Small intestine (tissue), 7 donors: ENCODE results near the gene NDFIP1. TPM values are rescaled to one million over a fixed set of nuclear protein-coding genes. Genes with fewer than 3 reads are reported as not detected.
"Not testable (repeated sequence)": the region's sequence is repeated elsewhere in the genome, so short reads cannot be mapped to it uniquely, and the experiment has no call there.

Experiments
- DNase-seq, 2 donors: peaks; one replicate each; pipeline versions ENCODE4 v3.0.0 to v3.0.0-alpha.2; 2013
- FAIRE-seq: peaks from 2 replicates; lab custom pipeline; 2012; peaks lifted over from hg19 to GRCh38; lab: Jason Lieb, UNC
- H3K27ac ChIP-seq, 3 donors: one replicate each; pipeline ENCODE4 v1.5.1; 2013; ENCODE audit warnings: low read length in 2 of 3, mild to moderate bottlenecking in 2 of 3, control low read depth in 1 of 3, inconsistent platforms in 1 of 3, low read depth in 1 of 3, moderate library complexity in 1 of 3
- H3K27me3 ChIP-seq, 3 donors: one replicate each; pipeline ENCODE4 v1.6.1; 2013; ENCODE audit warnings: low read length in 3 of 3, inconsistent platforms in 1 of 3; ENCODE audit not compliant: control insufficient read depth in 3 of 3, insufficient read depth in 3 of 3
- H3K36me3 ChIP-seq, 3 donors: one replicate each; pipeline ENCODE4 v1.6.1; 2013; ENCODE audit warnings: low read length in 3 of 3, inconsistent platforms in 1 of 3, low read depth in 1 of 3, mild to moderate bottlenecking in 1 of 3, moderate library complexity in 1 of 3; ENCODE audit not compliant: control insufficient read depth in 3 of 3, insufficient read depth in 2 of 3
- H3K4me1 ChIP-seq, 3 donors: one replicate each; pipeline ENCODE4 v1.6.1; 2013; ENCODE audit warnings: low read length in 2 of 3, inconsistent platforms in 1 of 3, low read depth in 1 of 3, mild to moderate bottlenecking in 1 of 3, moderate library complexity in 1 of 3; ENCODE audit not compliant: control insufficient read depth in 3 of 3, insufficient read depth in 2 of 3
- H3K4me3 ChIP-seq, 3 donors: one replicate each; pipeline ENCODE4 v1.5.1; 2013; ENCODE audit warnings: low read length in 3 of 3, control low read depth in 1 of 3, inconsistent platforms in 1 of 3, low read depth in 1 of 3, mild to moderate bottlenecking in 1 of 3, moderate library complexity in 1 of 3
- H3K9me3 ChIP-seq, 2 donors: one replicate each; pipeline ENCODE4 v1.6.1; 2013; ENCODE audit warnings: low read depth in 1 of 2, low read length in 1 of 2; ENCODE audit not compliant: control insufficient read depth in 2 of 2, insufficient read depth in 1 of 2
- WGBS, 3 donors: extraction: QIAGEN DNeasy Blood & Tissue Kit; methylation state at CpG; one replicate each; pipeline ENCODE4 v1.1.7; 2013; 5-methylcytosine and 5-hydroxymethylcytosine counted together
- polyA plus RNA-seq, 4 donors: library from polyadenylated mRNA; stranded (reverse) in 3 of 4; unstranded in 1 of 4; fragments of 200-250 nt in 3 of 4; fragments of 120-200 nt in 1 of 4; gene quantifications; one replicate each; pipeline versions ENCODE4 v1.2.1 to v1.2.3, GENCODE V29; 2013
- donor health status: healthy with polysubstance abuse.
- donor health status: control.
- donor health status: control.
- donor health status: Bipolar disorder and iron deficiency.
- donor health status: healthy.

NDFIP1 gene
- polyA plus RNA-seq, 4 donors: 28.9 to 63.4 (median 37.6) TPM

DNA sequence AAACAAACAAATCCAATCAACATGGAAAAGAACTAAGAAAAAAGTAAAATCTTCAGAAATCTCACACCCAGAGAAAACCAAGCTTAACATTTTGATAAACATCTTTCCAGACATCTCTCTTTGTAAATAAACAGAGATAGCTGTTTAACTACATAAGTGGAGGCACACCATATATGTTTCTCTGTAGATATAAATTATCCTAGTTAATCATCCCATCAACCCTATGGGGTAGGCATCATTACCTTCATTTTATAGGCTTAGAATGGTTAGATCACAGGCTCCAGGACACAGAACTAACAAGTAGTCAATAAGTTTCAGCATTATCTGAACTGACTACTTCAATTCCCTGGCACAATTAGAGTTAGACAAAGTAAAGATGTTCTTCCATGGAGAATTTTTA, 22.4 kb upstream of the NDFIP1 start:
- Histone ChIP-seq H3K4me1 (no peaks in the 10 kb centered on the region), H3K27ac (no peak overlapping the region), H3K9me3 (no peaks in the 10 kb centered on the region), H3K4me3 (no peak overlapping the region), H3K36me3 (no peaks in the 10 kb centered on the region), H3K27me3 (no peaks in the 10 kb centered on the region)
- no peak for DNase-seq
- no peak for FAIRE-seq

DNA sequence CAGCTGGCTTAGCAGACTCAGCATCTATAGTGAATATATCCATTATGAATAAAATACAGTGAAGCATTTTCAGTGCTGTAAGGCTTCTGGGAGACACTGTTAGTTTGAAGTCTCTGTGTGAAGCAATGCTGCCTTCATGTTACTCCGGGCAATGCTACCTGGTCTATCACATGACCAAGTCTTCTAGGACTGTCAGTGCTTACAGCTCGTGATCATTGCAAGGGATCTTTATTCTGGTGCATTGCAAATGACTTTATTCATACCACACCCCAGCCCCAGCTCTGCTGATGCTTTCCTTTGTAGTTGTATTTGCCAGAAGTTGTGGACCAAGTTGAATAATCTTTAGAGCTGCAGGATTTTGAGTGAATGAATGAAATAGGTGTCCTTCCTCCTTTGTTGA, 21.9 kb upstream of the NDFIP1 start:
- WGBS, 3 donors: 52 to 70% (median 60%) methylated on average over 2 of the region's 2 CpGs
- H3K27me3 ChIP-seq: no peaks in the 10 kb centered on the region
- H3K36me3 ChIP-seq: no peaks in the 10 kb centered on the region
- H3K4me3 ChIP-seq: no peak overlapping the region
- H3K4me1 ChIP-seq: no peaks in the 10 kb centered on the region
- FAIRE-seq (no peak), DNase-seq (no peak)
- H3K9me3 ChIP-seq: no peaks in the 10 kb centered on the region
- H3K27ac ChIP-seq: no peak overlapping the region

DNA sequence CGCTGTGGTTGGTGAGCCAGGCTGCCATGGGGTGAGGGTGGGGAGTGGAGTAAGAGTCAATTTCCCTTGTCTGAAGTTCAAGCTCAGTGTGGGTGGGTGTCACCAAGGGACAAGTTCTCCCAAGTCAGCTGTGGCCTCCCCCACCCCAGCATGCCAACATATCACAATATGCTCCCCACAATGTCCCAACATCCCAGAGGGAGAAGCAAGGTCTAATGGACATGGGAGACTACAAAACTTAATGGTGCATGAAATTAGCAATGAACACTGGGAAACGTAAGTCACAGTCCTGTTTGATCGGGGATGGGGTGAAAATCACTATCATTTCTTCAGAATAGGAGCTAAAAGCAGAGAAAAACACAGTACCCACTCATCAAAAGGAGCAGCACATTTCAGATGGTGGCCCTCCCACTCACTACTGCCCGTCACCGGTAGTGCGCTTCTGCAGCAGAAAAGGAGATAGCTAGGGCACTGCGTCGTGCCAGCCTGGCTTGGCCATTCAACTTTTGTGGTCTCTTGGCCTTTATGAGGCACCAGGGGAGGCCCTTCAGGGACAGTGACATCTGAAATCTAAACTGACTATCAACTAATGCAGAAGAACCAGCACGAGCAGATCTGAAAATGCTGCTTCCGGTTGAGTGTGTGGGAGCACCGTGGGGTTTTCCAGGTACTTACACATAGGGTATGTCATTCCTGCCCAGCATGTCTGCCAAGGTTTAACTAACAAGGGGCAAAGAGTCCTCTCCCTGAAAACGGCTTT, 20.5 kb upstream of the NDFIP1 start:
- FAIRE-seq (no peak), DNase-seq (no peak)
- Histone ChIP-seq H3K27me3 (no peaks in the 10 kb centered on the region), H3K4me3 (no peak overlapping the region), H3K9me3 (no peaks in the 10 kb centered on the region), H3K4me1 (no peaks in the 10 kb centered on the region), H3K27ac (no peak overlapping the region), H3K36me3 (no peaks in the 10 kb centered on the region)
- WGBS, 3 donors: 82 to 86% (median 86%) methylated on average over 12 of the region's 12 CpGs

GRCh38 chr5:142088855-142089479, 19.6 kb upstream of the NDFIP1 start:
- WGBS, 3 donors: 44 to 62% (median 58%) methylated on average over 15 of the region's 15 CpGs
- H3K4me3 ChIP-seq, H3K9me3 ChIP-seq, H3K27me3 ChIP-seq, H3K36me3 ChIP-seq, H3K27ac ChIP-seq, FAIRE-seq, H3K4me1 ChIP-seq: not testable (repeated sequence)
- DNase-seq: peak in 1 of 2 donors; percentile 23

- no peak for DNase-seq
- 75 to 90% (median 84%) methylated on average over 1 of the region's 1 CpG for WGBS, 3 donors
- Histone ChIP-seq H3K4me1 (no peaks in the 10 kb centered on the region), H3K4me3 (no peak overlapping the region), H3K36me3 (no peaks in the 10 kb centered on the region), H3K27me3 (no peaks in the 10 kb centered on the region), H3K9me3 (no peaks in the 10 kb centered on the region), H3K27ac (no peak overlapping the region)
- no peak for FAIRE-seq
These were observed 17.6 kb upstream of the NDFIP1 start for GRCh38 chr5:142091012-142091411.

GRCh38 chr5:142091922-142092321, 16.7 kb upstream of the NDFIP1 start:
- no peak overlapping the region for H3K4me3 ChIP-seq
- no peaks in the 10 kb centered on the region for H3K4me1 ChIP-seq
- FAIRE-seq: no peak

DNA sequence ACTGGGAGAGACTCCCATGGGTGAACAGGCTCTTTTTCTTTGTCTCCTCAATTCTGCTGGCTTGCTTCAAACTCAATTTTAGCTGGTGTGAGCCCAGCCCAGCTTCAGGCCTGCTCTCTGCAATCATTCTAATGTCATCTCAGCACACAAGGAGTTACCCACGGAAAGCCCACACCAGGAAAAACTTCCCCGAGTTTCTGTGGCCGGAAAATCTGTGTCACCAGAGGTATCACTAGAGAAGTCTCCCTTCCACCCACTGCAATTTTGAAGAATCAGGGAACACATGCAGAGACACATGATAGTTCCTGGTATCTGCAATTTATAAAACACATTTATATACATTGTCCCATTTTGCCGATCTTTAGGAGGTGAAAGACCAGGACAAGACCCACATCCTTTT, 13.5 kb upstream of the NDFIP1 start:
- Histone ChIP-seq H3K36me3 (no peaks in the 10 kb centered on the region), H3K27ac (no peak overlapping the region), H3K9me3 (no peaks in the 10 kb centered on the region), H3K4me3 (no peak overlapping the region), H3K27me3 (no peaks in the 10 kb centered on the region), H3K4me1 (no peaks in the 10 kb centered on the region)
- 66 to 77% (median 76%) methylated on average over 4 of the region's 4 CpGs for WGBS, 3 donors
- FAIRE-seq: no peak
- no peak for DNase-seq

More at GRCh38 chr5:142091922-142092321, 16.7 kb upstream of the NDFIP1 start:
- Histone ChIP-seq H3K9me3 (no peaks in the 10 kb centered on the region), H3K27ac (no peak overlapping the region), H3K36me3 (no peaks in the 10 kb centered on the region), H3K27me3 (no peaks in the 10 kb centered on the region)
- no peak for DNase-seq
- WGBS, 3 donors: 37 to 59% (median 53%) methylated on average over 2 of the region's 2 CpGs

GRCh38 chr5:142095651-142096330, 12.8 kb upstream of the NDFIP1 start:
- FAIRE-seq: no peak
- 77 to 83% (median 81%) methylated on average over 8 of the region's 8 CpGs for WGBS, 3 donors

More at GRCh38 chr5:142095651-142096330, 12.8 kb upstream of the NDFIP1 start:
- Histone ChIP-seq H3K4me3 (no peak overlapping the region), H3K27me3 (no peaks in the 10 kb centered on the region), H3K9me3 (no peaks in the 10 kb centered on the region), H3K36me3 (no peaks in the 10 kb centered on the region), H3K4me1 (no peaks in the 10 kb centered on the region), H3K27ac (no peak overlapping the region)
- DNase-seq: no peak
